ENCODE results near the gene ZDHHC11. TPM values are rescaled to one million over a fixed set of nuclear protein-coding genes. Genes with fewer than 3 reads are reported as not detected.
"Not testable (repeated sequence)": the region's sequence is repeated elsewhere in the genome, so short reads cannot be mapped to it uniquely, and the experiment has no call there.

Gene ZDHHC11
- total and polyA plus RNA-seq, 2 of the 4 experiments (the other 2 are of a cell fraction), result 0.36 to 1.6 TPM

DNA sequence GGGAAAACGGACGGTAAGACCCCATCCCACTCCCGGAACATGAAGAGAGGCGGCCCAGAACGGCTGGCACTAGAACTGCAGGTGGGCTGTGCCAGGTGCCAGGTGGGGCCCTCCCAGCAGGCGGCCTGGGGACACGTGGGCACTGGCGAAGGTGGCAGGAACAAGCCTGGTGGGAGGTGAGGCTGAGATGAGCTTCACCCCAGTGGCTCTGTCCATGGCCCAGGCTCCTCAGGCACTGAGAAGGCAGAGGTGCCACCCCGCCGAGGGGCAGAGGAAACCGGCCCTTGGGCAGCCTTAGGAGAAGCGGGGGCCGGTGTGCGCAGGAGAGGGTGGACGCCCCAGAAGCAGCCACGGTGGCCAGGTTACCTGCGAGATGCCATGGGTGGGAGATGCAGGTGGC lies 70.2 kb downstream of the ZDHHC11 start:
- peaks cover 23% of the 10 kb centered on the region for H3K27me3 ChIP-seq (ENCODE audit: control insufficient read depth, insufficient read depth, low read length)
- ATAC-seq (ENCODE audit: low read depth); CTCF ChIA-PET; H3K23ac ChIP-seq (ENCODE audit: low read depth, low read length); H3K4me1 ChIP-seq (ENCODE audit: control insufficient read depth, insufficient read depth, low read length); H3K9ac ChIP-seq (ENCODE audit: low read depth, low read length); intact Hi-C loops (cut with micrococcal nuclease); DNase-seq; H2AK5ac ChIP-seq (ENCODE audit: low read depth, low read length); POLR2A ChIA-PET (ENCODE audit: unreplicated experiment); H3K56ac ChIP-seq (ENCODE audit: extremely low read depth, insufficient read depth, low read length); H2BK5ac ChIP-seq (ENCODE audit: low read depth, low read length, poor library complexity, severe bottlenecking); H2BK20ac ChIP-seq (ENCODE audit: low read depth, low read length); in situ Hi-C loops (cut with MboI; ENCODE audit: low sequenced_read_pairs); H2BK15ac ChIP-seq (ENCODE audit: low read depth, low read length); H3K18ac ChIP-seq (ENCODE audit: low read depth, low read length); H3K4ac ChIP-seq (ENCODE audit: low read depth, low read length); H3K36me3 ChIP-seq (ENCODE audit: control insufficient read depth, insufficient read depth, low read length); H3K9me3 ChIP-seq (ENCODE audit: control insufficient read depth, insufficient read depth, low read length); H2BK120ac ChIP-seq (ENCODE audit: low read depth, low read length); H4K5ac ChIP-seq (ENCODE audit: low read depth, low read length); H3K9me1 ChIP-seq (ENCODE audit: insufficient read depth, low read length); H3K4me2 ChIP-seq (ENCODE audit: low read depth, low read length); H4K8ac ChIP-seq (ENCODE audit: low read depth in 2 of 2, low read length in 2 of 2); H2AFZ ChIP-seq (replicated peaks; ENCODE audit: low read length, poor library complexity); H2AK9ac ChIP-seq (replicated peaks; ENCODE audit: low read depth, low read length, poor library complexity); H4K20me1 ChIP-seq (ENCODE audit: insufficient read depth, low read length); H3K4me3 ChIP-seq (ENCODE audit: insufficient read depth, low read depth, low read length); H3K14ac ChIP-seq (replicated peaks; ENCODE audit: low read depth, low read length); H4K91ac ChIP-seq (ENCODE audit: insufficient read depth, low read depth, low read length); H3K79me1 ChIP-seq (ENCODE audit: low read depth in 1 of 2, low read length in 2 of 2); BruUV-seq (replicated peaks); H3K27ac ChIP-seq (ENCODE audit: insufficient read depth, low read length); dilution Hi-C loops (cut with HindIII; ENCODE audit: low sequenced_read_pairs, unreplicated experiment): not testable (repeated sequence)
- 67% methylated on average over 2 of the region's 17 CpGs; no CpG with 5 or more reads in 1 of the 2 experiments for WGBS, 2 experiments (ENCODE audit: extremely low coverage in 2 of 2, insufficient read length in 1 of 2)

DNA sequence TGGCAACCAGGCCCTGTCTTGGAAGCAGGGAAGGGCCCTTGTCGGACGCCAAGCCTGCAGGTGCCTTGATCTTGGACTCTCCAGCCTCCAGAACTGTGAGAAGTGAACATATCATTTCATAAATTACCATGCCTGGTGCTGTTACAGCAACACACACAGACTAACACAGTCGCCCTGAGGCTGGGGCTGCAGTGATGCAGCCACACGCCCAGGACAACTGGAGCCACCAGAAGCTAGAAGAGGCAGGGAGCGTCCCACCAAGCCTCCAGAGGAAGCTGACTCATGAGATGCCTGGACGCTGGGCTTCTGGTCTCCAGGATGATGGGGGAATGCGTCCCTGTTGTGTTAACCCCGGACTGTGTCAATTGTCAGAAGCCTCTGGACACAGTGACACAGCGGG lies 71.8 kb downstream of the ZDHHC11 start:
- H3K4me2 ChIP-seq (ENCODE audit: low read depth, low read length); H4K5ac ChIP-seq (ENCODE audit: low read depth, low read length); H3K18ac ChIP-seq (ENCODE audit: low read depth, low read length); H4K20me1 ChIP-seq (ENCODE audit: insufficient read depth, low read length); ATAC-seq (ENCODE audit: low read depth); H3K4ac ChIP-seq (ENCODE audit: low read depth, low read length); CTCF ChIA-PET; POLR2A ChIA-PET (ENCODE audit: unreplicated experiment); H4K91ac ChIP-seq (ENCODE audit: insufficient read depth, low read depth, low read length); H3K79me1 ChIP-seq (ENCODE audit: low read depth in 1 of 2, low read length in 2 of 2); H2BK120ac ChIP-seq (ENCODE audit: low read depth, low read length); H2BK15ac ChIP-seq (ENCODE audit: low read depth, low read length); H3K14ac ChIP-seq (replicated peaks; ENCODE audit: low read depth, low read length); H3K9me3 ChIP-seq (ENCODE audit: control insufficient read depth, insufficient read depth, low read length); H3K56ac ChIP-seq (ENCODE audit: extremely low read depth, insufficient read depth, low read length); H3K4me1 ChIP-seq (ENCODE audit: control insufficient read depth, insufficient read depth, low read length); H3K9me1 ChIP-seq (ENCODE audit: insufficient read depth, low read length); H2BK5ac ChIP-seq (ENCODE audit: low read depth, low read length, poor library complexity, severe bottlenecking); H3K9ac ChIP-seq (ENCODE audit: low read depth, low read length); H2AK9ac ChIP-seq (replicated peaks; ENCODE audit: low read depth, low read length, poor library complexity); DNase-seq; H3K36me3 ChIP-seq (ENCODE audit: control insufficient read depth, insufficient read depth, low read length); H3K27ac ChIP-seq (ENCODE audit: insufficient read depth, low read length); dilution Hi-C loops (cut with HindIII; ENCODE audit: low sequenced_read_pairs, unreplicated experiment); H2AK5ac ChIP-seq (ENCODE audit: low read depth, low read length); BruUV-seq (replicated peaks); H3K4me3 ChIP-seq (ENCODE audit: insufficient read depth, low read depth, low read length); H4K8ac ChIP-seq (ENCODE audit: low read depth in 2 of 2, low read length in 2 of 2); H2AFZ ChIP-seq (replicated peaks; ENCODE audit: low read length, poor library complexity); H3K23ac ChIP-seq (ENCODE audit: low read depth, low read length); intact Hi-C loops (cut with micrococcal nuclease); H2BK20ac ChIP-seq (ENCODE audit: low read depth, low read length): not testable (repeated sequence)
- in situ Hi-C loops (cut with MboI; ENCODE audit: low sequenced_read_pairs), result loop anchor here (10.0 kb wide), 1 partner anchor 94 kb away; no protein-coding TSS in a partner anchor
- WGBS, 2 experiments (ENCODE audit: extremely low coverage in 2 of 2, insufficient read length in 1 of 2), result no CpG with 5 or more reads among the region's 9 CpGs
- peaks cover 16% of the 10 kb centered on the region for H3K27me3 ChIP-seq (ENCODE audit: control insufficient read depth, insufficient read depth, low read length)
